ENCODE results near the gene RTRAF.

- TF ChIP-seq CTCF (conservative IDR thresholded peaks at IDR 0.05; ENCODE audit: low read depth, low read length), result no peak
- TF ChIP-seq EZH2 (IDR thresholded peaks at IDR 0.05; ENCODE audit: low read length, unreplicated experiment), result no peak
- no peak for TF ChIP-seq EZH2phosphoT487 (IDR thresholded peaks at IDR 0.05; ENCODE audit: borderline replicate concordance, low read length)
Measured at GRCh38 chr14:51993285-51993920, 4.1 kb downstream of the RTRAF start.
